Sigmoid colon (tissue), 7 donors: ENCODE results near the gene TRAFD1. TPM values are rescaled to one million over a fixed set of nuclear protein-coding genes. Genes with fewer than 3 reads are reported as not detected.

Experiments
- DNase-seq: peaks from one replicate; pipeline ENCODE4 v3.0.0-alpha.2; 2019
- H3K27ac ChIP-seq, 4 donors: fragments of 200-600 bp; sonication (generic); one replicate each; pipeline ENCODE4 v1.5.1; 2016 to 2019; ENCODE audit warnings: mild to moderate bottlenecking in 1 of 4
- H3K27me3 ChIP-seq, 3 donors: fragments of 200-600 bp; sonication (generic); one replicate each; pipeline ENCODE4 v1.5.1; 2019; ENCODE audit warnings: mild to moderate bottlenecking in 1 of 3
- H3K36me3 ChIP-seq, 4 donors: fragments of 200-600 bp; sonication (generic); one replicate each; pipeline ENCODE4 v1.5.1; 2016 to 2019
- H3K4me1 ChIP-seq, 4 donors: fragments of 200-600 bp; sonication (generic); one replicate each; pipeline ENCODE4 v1.5.1; 2017 to 2019
- H3K4me3 ChIP-seq, 4 donors: fragments of 200-600 bp; sonication (generic); one replicate each; pipeline ENCODE4 v1.5.1; 2017 to 2019; ENCODE audit warnings: mild to moderate bottlenecking in 2 of 4, moderate library complexity in 1 of 4
- H3K9me3 ChIP-seq, 4 donors: fragments of 200-600 bp in 3 of 4; sonication (generic) in 3 of 4; one replicate each; pipeline versions ENCODE4 v1.5.1 to v1.6.1; 2013 to 2019
- CTCF ChIP-seq, 4 experiments: fragments of 450-650 bp in 3 of 4; fragments of 200-600 bp in 1 of 4; IDR thresholded peaks; one replicate each; pipeline ENCODE4 v1.5.1; 2016 to 2019; ENCODE audit warnings: antibody characterized with exemption in 4 of 4, mild to moderate bottlenecking in 3 of 4, moderate library complexity in 2 of 4
- EP300 ChIP-seq, 4 donors: sonication (generic); formaldehyde crosslinking; IDR thresholded peaks; one replicate each; pipeline ENCODE4 v1.6.1; 2017; ENCODE audit warnings: antibody characterized with exemption in 4 of 4
- POLR2A ChIP-seq, 2 donors: fragments of 450-650 bp; IDR thresholded peaks; one replicate each; pipeline ENCODE4 v1.6.1; 2016; ENCODE audit warnings: antibody characterized with exemption in 2 of 2, mild to moderate bottlenecking in 2 of 2, moderate library complexity in 2 of 2
- POLR2AphosphoS5 ChIP-seq, 4 donors: sonication (generic); formaldehyde crosslinking; IDR thresholded peaks; one replicate each; pipeline ENCODE4 v1.6.1; 2017; ENCODE audit warnings: antibody characterized with exemption in 4 of 4
- WGBS, 2 donors: extraction: QIAGEN DNeasy Blood & Tissue Kit; methylation state at CpG; one replicate each; pipeline ENCODE4 v1.1.7; 2013; 5-methylcytosine and 5-hydroxymethylcytosine counted together
- intact Hi-C: fragments of 100-400 bp; cut with DNase I; formaldehyde crosslinking; loops from one replicate; pipeline ENCODE4 v1.15.1; 2023
- polyA plus RNA-seq, 3 donors: library from polyadenylated mRNA; stranded (reverse); fragments of 200-250 nt; gene quantifications; one replicate each; pipeline ENCODE4 v1.2.3, GENCODE V29; 2013
- total RNA-seq, 4 donors: library from RNA; depleted of rRNA; stranded (reverse); fragments of >200 nt; gene quantifications; one replicate each; pipeline ENCODE4 v1.1.0, GENCODE V29; 2016
- donor health status: healthy with polysubstance abuse.
- donor health status: Bipolar disorder and iron deficiency.
- donor health status: healthy.

Gene TRAFD1
- total and polyA plus RNA-seq, 7 donors, result 17.4 to 90.8 (median 42.1) TPM

- no peak for TF ChIP-seq EP300 (IDR thresholded peaks at IDR 0.05)
- no peak for TF ChIP-seq POLR2AphosphoS5 (IDR thresholded peaks at IDR 0.05)
- no peak for TF ChIP-seq POLR2A (IDR thresholded peaks at IDR 0.05)
- no peak for TF ChIP-seq CTCF (IDR thresholded peaks at IDR 0.05)
- no peak for DNase-seq
- Histone ChIP-seq H3K27me3 (no peaks in the 10 kb centered on the region), H3K4me1 (peaks cover 0 to 19% (median 15%) of the 10 kb centered on the region in 4 donors), H3K27ac (no peak overlapping the region), H3K36me3 (no peaks in the 10 kb centered on the region), H3K9me3 (no peaks in the 10 kb centered on the region), H3K4me3 (no peak overlapping the region)
- WGBS, 2 donors, result 79 to 89% methylated on average over 5 of the region's 5 CpGs
- intact Hi-C loops, result no loop called here
These were observed 13.4 kb upstream of the TRAFD1 start for GRCh38 chr12:112111931-112112330.

- 88 to 92% methylated on average over 6 of the region's 6 CpGs for WGBS, 2 donors
- Histone ChIP-seq H3K27ac (no peak overlapping the region), H3K27me3 (no peaks in the 10 kb centered on the region), H3K4me3 (no peak overlapping the region), H3K36me3 (no peaks in the 10 kb centered on the region), H3K9me3 (no peaks in the 10 kb centered on the region), H3K4me1 (peaks cover 0 to 18% (median 12%) of the 10 kb centered on the region in 4 donors)
- DNase-seq, result no peak
- intact Hi-C loops, result no loop called here
- TF ChIP-seq POLR2AphosphoS5 (IDR thresholded peaks at IDR 0.05) (no peak), EP300 (IDR thresholded peaks at IDR 0.05) (no peak), CTCF (IDR thresholded peaks at IDR 0.05) (no peak), POLR2A (IDR thresholded peaks at IDR 0.05) (no peak)
These were observed 12.8 kb upstream of the TRAFD1 start for GRCh38 chr12:112112409-112113133.

GRCh38 chr12:112115259-112116045 lies 9.9 kb upstream of the TRAFD1 start:
- WGBS, 2 donors, result 93 to 94% methylated on average over 6 of the region's 6 CpGs
- H3K27ac ChIP-seq, result no peak overlapping the region
- no peak for DNase-seq
- TF ChIP-seq POLR2AphosphoS5 (IDR thresholded peaks at IDR 0.05) (no peak), POLR2A (IDR thresholded peaks at IDR 0.05) (no peak), EP300 (IDR thresholded peaks at IDR 0.05) (no peak), CTCF (IDR thresholded peaks at IDR 0.05) (no peak)
- no peaks in the 10 kb centered on the region for H3K27me3 ChIP-seq
- intact Hi-C loops, result no loop called here
- H3K9me3 ChIP-seq, result no peaks in the 10 kb centered on the region
- H3K4me3 ChIP-seq, result no peak overlapping the region
- peaks cover 0 to 9% (median 4%) of the 10 kb centered on the region in 4 donors for H3K4me1 ChIP-seq
- H3K36me3 ChIP-seq, result no peaks in the 10 kb centered on the region

GRCh38 chr12:112116232-112117060 lies 8.9 kb upstream of the TRAFD1 start:
- TF ChIP-seq CTCF (IDR thresholded peaks at IDR 0.05) (no peak), POLR2A (IDR thresholded peaks at IDR 0.05) (no peak), EP300 (IDR thresholded peaks at IDR 0.05) (no peak), POLR2AphosphoS5 (IDR thresholded peaks at IDR 0.05) (no peak)

More at GRCh38 chr12:112116232-112117060, 8.9 kb upstream of the TRAFD1 start:
- Histone ChIP-seq H3K27ac (peak overlapping the region; percentile 24 to 56 (median 42)), H3K27me3 (no peaks in the 10 kb centered on the region), H3K4me3 (no peak overlapping the region), H3K36me3 (no peaks in the 10 kb centered on the region), H3K4me1 (peaks cover 0 to 12% (median 8%) of the 10 kb centered on the region in 4 donors), H3K9me3 (no peaks in the 10 kb centered on the region)
- WGBS, 2 donors, result 41 to 48% methylated on average over 7 of the region's 7 CpGs
- intact Hi-C loops, result no loop called here
- peak; percentile 70 for DNase-seq
